B cell (primary cell): ENCODE measurements around the gene NRG2.

Experiments used
- EZH2 ChIP-seq: IDR thresholded peaks from 2 replicates; pipeline ENCODE4 v1.6.1; 2012; ENCODE audit warnings: borderline replicate concordance, low read depth, mild to moderate bottlenecking, moderate library complexity, low read length; ENCODE audit not compliant: insufficient read depth, poor library complexity, severe bottlenecking
- TF ChIP-seq, protein P1 (sequence below): fragments of 200-600 bp; IDR thresholded peaks from one replicate; pipeline ENCODE4 v1.8.0; 2022; ENCODE audit warnings: antibody characterized with exemption, mild to moderate bottlenecking

DNA sequence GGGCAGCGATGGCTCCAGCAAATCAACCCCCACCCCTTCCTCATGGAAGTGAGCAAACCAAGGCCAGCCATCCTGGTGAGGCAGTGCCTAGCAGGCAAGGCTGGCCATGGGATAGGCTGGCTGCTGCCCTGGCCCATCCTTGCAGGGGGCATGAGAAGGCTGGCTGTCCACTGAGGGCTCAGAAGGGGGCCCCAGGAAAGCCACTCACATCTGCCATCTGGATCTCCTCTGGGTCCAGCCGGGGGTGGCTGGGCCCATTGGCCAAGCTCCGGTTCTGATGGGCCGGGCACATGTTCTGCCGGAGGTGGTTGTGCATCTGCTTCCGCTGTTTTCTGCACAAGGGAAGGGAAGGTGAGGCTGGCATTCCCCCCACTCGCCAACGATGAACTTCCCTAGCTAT, 190.4 kb downstream of the NRG2 start:
- TF ChIP-seq, protein P1, sequence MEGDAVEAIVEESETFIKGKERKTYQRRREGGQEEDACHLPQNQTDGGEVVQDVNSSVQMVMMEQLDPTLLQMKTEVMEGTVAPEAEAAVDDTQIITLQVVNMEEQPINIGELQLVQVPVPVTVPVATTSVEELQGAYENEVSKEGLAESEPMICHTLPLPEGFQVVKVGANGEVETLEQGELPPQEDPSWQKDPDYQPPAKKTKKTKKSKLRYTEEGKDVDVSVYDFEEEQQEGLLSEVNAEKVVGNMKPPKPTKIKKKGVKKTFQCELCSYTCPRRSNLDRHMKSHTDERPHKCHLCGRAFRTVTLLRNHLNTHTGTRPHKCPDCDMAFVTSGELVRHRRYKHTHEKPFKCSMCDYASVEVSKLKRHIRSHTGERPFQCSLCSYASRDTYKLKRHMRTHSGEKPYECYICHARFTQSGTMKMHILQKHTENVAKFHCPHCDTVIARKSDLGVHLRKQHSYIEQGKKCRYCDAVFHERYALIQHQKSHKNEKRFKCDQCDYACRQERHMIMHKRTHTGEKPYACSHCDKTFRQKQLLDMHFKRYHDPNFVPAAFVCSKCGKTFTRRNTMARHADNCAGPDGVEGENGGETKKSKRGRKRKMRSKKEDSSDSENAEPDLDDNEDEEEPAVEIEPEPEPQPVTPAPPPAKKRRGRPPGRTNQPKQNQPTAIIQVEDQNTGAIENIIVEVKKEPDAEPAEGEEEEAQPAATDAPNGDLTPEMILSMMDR = no peak
- no peak for TF ChIP-seq EZH2
